ENCODE results near the gene ATG4D. TPM values are rescaled to one million over a fixed set of nuclear protein-coding genes. Genes with fewer than 3 reads are reported as not detected.
"Not testable (repeated sequence)": the region's sequence is repeated elsewhere in the genome, so short reads cannot be mapped to it uniquely, and the experiment has no call there.

Gene ATG4D
- polyA plus RNA-seq, 3 donors, result 24.2 to 33.0 (median 30.4) TPM

DNA sequence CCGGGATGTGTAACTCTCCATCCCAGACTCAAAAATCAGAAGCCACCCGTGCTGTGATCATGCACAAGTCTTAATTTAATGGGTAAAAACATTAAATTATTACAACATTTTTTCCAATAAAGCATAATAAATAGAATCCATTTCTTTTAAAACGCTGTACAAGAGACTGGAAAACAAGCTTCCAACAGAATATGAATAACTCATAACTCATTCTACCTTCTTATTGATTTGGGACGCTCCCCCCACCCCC lies 22.6 kb downstream of the ATG4D start:
- no peak for DNase-seq (ENCODE audit: extremely low read depth in 1 of 11, low read depth in 9 of 11, low spot score in 4 of 11)

DNA sequence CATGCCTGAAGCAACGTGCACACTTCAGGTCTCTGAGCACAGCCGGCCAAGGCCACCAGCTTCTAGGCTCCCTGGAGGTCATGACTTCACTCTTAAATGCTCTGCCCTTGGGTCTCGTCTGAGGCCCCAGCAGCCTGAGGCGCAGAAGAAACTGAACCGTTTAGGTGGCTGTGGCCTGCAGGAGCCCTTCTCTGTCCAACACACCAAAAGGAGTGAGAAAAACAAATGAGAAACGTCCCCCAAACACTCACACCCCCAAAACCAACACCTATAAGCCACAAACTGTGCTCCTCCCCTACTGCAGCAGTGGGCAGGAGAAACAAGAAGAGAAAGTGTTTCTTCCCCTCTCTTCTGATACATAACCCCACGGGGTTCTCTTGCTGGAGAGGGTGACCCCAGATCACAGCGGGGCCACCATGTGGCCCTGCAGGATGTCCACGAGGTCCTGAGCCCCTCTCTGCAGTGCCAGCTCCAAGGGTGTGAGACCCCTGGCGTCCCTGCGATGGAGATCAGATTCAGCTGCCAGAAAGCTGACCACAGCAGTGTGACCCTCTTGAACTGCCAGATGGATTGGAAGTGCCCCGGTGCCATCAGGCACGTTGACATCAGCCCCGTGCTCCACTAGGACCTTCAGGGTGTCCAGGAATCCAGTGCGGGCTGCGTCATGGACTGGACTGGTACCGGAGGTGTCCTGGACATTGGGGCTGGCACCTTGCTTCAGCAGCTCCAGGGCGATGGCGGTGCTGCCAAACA lies 23.1 kb downstream of the ATG4D start:
- no peak for DNase-seq (ENCODE audit: extremely low read depth in 1 of 11, low read depth in 9 of 11, low spot score in 4 of 11)

DNA sequence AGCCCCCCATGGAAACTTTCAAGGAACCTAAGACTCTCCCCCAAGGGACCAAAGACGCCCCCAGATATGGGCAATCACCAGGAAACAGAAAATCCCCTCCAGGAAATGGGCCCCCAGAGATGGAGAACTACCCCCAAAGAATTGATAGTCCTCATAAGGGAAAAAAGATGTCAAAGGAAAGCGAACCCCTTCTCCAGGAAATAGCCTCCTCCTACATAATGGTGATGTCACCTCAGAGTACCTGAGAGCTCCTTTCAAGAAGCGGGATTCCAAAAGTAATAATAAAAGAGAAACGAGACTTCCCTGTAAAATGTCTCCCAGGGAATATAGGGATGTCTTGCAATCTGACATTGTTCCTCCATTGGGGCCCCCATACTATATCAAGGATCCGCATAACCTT lies 24.0 kb downstream of the ATG4D start:
- no peak for DNase-seq (ENCODE audit: extremely low read depth in 1 of 11, low read depth in 9 of 11, low spot score in 4 of 11)

DNA sequence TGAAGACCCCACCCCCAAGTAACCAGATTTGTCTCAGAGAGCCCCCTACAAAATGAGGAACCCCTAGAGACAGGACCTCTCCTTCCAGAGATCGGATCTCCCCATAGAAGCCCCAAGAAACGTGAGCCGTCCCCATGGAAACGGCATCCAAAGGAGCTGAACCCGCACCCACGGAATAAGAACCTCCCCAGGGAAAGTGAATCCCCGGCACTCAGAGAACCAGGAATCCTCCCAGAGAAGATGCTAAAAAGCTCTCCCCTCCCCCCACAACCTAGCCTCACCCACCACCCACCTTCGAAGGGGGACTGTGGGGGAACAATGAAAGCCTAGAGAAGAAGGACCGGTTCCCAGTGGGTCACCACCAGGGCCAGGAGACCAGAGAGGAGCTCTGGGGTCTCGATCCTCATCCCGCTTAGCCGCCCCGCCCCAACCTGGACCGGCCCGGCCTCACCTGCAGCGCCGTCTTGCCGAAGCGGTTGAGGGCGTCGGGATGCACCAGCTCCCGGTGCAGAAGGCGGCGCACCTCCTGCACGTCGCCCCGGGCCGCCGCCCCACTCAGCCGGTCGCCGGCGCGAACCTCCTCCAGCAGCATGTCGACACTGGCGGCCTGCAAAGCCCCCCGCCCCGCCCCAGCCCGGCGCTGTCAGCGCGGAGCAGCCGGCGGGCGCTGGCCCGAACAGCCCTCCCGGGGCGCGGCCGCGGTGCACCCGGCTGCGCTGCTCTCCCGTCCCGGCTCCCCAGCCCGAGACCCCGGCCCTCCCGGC lies 24.5 kb downstream of the ATG4D start:
- no peak for DNase-seq (ENCODE audit: extremely low read depth in 1 of 11, low read depth in 9 of 11, low spot score in 4 of 11)

DNA sequence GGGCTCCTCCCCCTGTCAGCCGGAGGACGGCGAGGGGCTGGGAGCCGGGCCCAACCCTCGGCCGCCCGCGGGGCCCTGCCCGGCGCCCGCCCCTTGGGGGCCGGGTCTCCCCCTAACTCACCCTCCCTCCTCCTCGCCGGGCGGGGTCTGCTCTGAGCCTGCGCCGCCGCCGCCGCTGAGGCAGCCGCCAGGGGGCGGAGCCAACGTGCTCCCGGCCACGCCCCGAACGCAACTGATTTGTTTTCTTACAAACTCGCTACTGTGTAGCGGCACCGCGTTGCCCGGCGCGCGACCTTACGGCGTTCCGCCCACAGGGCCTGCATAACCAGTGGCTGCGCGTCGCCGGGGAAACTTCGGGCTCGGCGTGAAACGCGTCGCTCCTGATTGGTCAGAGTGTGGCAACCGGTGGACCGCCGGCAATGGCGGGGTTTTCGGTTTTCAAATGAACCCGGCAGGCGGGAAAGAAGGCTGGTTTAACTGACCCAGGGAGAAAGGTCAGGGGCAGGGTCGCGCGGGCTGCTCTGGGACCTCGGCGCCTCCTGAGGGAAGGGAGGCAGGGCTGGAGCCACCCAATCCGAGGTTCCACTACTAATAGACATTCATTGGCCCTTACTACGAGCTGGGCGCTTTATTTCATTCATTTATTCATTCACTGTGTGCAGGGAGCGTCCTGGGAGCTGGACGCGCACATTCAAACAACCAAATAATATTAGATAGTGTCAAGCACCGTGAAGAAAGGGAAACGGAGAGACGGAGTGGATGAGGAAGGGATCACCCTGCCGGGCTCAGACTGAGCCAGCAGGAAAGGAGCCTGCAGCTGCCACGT lies 25.3 kb downstream of the ATG4D start, which contains the start of gene CDKN2D:
CDKN2D (minus strand) TSS at position 154 of the 826 bp plus-strand sequence. CDS start 326 bp downstream, outside the sequence.
- peak; percentile 94 to 100 (median 99) for DNase-seq (ENCODE audit: extremely low read depth in 1 of 11, low read depth in 9 of 11, low spot score in 4 of 11)

DNA sequence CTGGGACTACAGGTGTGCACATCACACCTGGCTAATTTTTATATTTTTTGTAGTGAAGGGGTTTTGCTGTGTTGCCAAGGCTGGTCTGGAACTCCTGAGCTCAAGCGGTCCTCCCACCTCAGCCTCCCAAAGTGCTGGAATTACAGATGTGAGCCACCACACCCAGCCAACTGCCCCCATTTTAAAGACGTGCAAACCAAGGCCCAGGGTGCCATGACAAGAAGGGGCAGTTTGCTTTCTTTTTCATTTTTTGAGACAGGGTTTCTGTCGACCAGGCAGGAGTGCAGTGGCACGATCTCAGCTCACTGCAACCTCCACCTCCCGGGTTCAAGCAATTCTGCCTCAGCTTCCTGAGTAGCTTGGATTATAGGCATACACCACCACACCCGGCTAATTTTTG lies 30.1 kb downstream of the ATG4D start:
- not testable (repeated sequence) for DNase-seq (ENCODE audit: extremely low read depth in 1 of 11, low read depth in 9 of 11, low spot score in 4 of 11)

DNA sequence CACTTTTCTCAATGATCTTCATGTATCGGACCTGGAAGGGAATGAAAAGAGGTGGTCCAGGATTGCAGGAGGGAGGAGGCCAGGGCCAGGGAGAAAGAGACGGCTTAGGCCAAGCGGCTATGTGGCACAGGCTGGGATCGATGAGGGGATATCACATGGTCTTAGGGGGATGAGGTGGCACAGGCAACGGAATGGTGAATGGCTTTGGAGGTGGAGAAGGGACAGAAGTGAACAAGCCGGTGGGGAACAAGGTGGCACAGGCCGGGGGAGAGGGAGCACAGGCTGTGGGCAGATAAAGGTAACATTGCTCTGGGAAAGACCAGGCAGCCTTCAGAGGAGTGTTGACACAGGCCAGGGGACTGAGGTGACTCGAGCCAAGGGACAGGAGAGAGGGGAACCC lies 30.8 kb downstream of the ATG4D start:
- DNase-seq (ENCODE audit: extremely low read depth in 1 of 11, low read depth in 9 of 11, low spot score in 4 of 11), result no peak

DNA sequence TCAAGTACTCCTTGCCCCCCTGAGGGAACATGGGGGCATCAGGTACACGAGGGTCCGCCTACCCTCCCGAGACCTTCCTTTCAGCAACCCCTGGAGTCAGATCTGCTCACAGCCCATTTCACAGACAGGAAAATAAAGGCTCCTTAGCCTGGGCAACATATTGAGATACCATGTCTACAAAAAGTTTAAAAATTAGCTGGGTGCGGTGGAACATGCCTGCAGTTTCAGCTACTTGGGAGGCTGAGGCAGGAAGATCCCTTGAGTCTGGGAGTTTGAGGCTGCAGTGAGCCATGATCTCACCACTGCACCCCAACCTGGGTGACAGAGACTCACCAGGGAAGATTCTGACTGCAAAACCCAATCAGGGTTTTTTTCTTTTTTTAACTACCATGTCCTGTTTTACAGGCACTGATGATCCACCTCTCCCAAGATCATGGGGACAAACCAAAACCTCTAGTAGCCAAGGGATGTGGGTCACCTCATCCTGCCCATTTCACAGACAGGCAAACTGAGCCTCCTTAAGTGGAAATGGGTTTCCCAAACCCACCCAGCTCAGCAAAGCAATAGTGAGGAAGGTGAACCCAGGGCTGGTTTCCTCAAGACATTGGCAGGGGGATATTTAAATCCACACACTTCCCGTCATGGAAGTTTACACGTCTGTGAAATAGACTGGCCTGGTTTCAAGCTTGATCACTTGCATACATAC lies 31.5 kb downstream of the ATG4D start:
- no peak for DNase-seq (ENCODE audit: extremely low read depth in 1 of 11, low read depth in 9 of 11, low spot score in 4 of 11)

DNA sequence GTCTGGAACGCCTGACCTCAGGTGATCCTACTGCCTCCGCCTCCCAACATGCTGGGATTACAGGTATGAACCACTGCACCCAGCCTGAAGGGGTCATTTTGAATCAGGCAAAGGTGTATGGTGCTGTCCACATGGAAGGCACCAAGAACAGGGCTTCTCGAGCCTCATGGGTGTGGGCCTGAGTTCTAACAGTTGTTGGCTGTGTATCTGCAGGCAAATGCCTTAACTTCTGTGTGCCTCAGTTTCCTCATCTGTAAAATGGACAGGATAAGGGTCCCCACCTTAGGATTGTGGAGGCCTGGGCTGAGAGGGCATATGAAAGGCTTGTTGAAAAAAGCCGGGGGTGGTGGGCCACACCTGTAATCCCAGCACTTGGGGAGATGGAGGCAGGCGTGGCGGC lies 34.2 kb downstream of the ATG4D start:
- no peak for DNase-seq (ENCODE audit: extremely low read depth in 1 of 11, low read depth in 9 of 11, low spot score in 4 of 11)

DNA sequence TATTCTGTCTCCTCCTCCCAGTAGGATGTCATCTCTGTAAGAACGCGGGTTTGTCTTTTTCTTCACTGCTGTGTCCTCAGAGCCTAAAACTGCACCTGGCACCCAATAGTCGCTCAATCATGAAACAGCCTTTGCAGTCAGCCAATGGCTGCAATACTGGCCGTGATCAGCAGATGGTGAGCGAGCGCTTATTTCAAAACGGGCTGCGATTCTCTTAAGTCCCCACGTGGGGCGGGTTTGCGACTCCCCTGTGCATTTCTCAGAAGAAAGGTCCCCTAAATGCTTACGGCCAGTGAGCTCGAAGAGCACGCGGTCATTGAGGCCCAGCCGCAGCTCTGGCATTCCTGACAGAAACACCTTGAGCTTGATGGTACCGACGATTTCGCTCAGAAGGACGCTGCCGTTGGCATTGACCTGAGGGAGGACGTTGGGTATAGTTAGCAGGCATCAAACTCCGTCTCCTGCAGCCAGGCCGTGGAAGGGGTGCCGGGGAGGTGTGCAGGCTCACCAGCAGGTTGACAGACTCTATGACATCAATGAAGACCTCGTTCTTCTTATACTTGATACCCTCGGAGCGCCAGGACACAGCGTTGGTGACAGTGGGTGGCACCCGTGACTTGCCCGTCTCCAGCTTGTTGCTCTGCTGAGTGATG lies 37.4 kb downstream of the ATG4D start:
- DNase-seq (ENCODE audit: extremely low read depth in 1 of 11, low read depth in 9 of 11, low spot score in 4 of 11), result peak in 9 of 11 donors; percentile 74 to 91 (median 85)

DNA sequence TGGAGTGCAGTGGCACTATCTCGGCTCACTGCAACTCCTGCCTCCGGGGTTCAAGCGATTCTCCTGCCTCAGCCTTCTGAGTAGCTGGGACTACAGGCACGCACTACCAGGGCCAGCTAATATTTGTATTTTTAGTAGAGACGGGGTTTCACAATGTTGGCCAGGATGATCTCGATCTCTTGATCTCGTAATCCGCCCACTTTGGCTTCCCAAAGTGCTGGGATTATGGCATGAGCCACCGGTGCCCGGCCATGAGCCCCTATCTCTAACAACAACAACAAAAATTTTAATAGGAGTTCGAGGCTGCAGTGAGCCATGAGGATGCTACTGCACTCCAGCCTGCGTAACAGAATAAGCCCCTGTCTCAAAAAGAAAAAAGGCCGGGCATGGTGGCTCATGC lies 38.4 kb downstream of the ATG4D start:
- no peak for DNase-seq (ENCODE audit: extremely low read depth in 1 of 11, low read depth in 9 of 11, low spot score in 4 of 11)

DNA sequence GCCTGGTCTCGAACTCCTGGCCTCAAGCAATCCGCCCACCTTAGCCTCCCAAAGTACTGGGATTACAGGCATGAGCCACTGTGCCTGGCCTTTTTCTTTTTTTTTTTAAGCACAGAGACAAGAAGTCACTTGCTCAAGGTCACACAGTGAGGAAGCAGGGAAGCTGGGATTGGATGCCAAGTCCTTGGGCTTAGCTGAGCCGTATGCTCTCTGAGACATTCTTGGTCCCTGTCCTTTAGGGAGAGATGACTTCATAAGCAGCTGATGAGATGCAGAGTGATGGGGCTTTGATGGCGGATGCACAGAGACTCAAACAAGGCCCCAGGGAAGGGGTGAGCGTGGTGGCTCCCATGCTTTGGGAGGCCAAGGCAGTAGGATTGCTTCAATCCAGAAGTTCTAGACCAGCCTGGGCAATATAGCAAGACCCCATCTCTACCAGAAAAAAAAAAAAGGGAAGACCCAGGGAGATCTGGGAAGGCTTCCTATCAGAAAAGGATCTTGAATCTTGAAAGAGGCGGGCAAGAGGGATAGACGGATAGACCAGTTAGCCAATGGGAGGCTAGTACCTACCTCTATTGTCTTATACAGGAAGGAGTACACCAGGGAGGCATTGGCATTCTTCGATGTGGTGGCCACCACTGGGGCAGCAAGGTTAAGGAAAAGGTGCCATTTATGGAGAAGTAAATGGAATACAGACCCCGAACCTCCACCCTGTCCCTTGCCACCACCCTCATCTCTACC lies 39.5 kb downstream of the ATG4D start:
- no peak for DNase-seq (ENCODE audit: extremely low read depth in 1 of 11, low read depth in 9 of 11, low spot score in 4 of 11)

DNA sequence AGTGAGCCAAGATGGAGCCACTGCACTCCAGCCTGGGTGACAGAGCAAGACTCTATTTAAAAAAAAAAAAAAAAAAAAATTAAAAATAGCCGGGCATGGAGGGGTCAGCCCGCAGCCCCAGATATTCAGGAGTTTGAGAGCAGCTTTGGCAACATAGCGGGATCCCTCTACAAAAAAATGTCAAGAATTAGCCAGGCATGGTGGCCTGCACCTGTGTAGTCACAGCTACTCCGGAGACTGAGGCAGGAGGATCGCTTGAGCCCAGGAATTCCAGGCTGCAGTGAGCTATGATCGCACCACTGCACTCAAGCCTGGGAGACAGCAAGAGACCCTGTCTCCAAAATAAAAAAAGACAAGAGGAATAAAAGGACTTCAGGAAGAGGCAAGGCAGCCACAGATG lies 42.7 kb downstream of the ATG4D start:
- DNase-seq (ENCODE audit: extremely low read depth in 1 of 11, low read depth in 9 of 11, low spot score in 4 of 11), result no peak

DNA sequence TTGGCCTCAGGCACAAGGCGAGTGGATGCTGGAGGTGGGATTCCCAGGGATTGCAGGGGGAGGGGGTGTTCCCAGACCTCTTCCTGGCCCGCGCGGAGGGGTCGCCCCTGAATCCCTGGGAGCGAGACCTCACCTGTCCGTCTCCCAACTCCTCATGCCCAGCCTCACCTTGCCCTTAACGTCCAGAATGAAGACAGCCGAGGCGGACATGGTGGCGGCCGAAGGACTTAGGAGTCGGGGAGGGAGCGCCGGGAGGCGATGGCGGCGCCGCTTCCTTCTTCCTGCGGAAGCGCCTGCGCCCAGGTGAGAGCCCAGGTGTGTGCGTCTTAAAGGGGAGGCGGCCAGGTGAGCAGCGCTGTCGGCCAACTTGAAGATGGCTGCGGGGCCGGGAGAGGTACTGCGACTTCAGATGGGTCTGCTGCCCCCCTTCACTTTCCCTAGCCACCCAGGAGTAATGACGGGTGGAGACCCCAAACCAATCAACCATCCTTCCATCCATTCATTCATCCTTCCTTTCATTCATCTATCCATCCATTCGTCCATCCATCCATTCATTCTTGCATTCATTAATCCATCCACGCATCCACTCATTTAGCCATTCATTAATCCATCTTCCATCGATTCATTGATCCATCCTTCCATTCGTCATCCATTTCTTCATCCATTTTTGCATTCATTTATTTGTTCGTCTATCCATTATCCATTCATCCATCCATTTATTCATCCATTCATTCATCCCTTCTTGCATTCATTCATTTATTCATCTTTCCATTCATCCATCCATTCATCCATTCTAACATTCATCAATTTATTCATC lies 43.5 kb downstream of the ATG4D start, which contains the start of gene AP1M2:
AP1M2 (minus strand) TSS at position 291 of the 817 bp plus-strand sequence; CDS start at position 210, 81 bp downstream.
- no peak for DNase-seq (ENCODE audit: extremely low read depth in 1 of 11, low read depth in 9 of 11, low spot score in 4 of 11)

DNA sequence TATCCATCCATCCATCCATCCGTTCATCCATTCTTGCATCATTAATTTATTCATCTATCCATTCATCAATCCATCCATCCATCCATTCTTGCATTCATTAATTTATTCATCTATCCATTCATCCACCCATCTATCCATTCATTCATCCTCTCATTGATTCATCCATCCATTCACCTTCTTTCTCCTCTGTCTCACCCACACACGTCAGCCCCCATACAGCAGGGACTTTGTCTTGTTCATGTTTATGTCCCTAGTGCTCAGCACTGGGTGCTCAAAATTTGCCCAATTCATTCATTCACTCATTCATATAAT lies 44.1 kb downstream of the ATG4D start:
- DNase-seq (ENCODE audit: extremely low read depth in 1 of 11, low read depth in 9 of 11, low spot score in 4 of 11), result no peak

DNA sequence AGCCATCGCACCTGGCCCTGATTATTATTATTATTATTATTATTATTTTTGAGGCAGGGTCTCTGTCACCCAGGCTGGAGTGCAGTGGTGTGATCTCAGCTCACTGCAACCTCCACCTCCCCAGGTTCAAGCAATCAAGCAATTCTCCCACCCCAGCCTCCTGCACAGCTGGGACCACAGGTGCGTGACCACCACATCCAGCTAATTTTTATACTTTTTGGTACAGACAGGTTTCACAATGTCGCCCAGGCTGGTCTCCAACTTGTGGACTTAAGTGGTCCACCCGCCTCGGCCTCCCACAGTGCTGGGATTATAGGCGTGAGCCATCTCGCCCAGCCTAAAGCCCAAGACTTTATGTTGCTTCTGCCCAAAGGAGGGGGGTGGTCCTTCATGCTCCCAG lies 49.4 kb downstream of the ATG4D start:
- DNase-seq (ENCODE audit: extremely low read depth in 1 of 11, low read depth in 9 of 11, low spot score in 4 of 11), result no peak

DNA sequence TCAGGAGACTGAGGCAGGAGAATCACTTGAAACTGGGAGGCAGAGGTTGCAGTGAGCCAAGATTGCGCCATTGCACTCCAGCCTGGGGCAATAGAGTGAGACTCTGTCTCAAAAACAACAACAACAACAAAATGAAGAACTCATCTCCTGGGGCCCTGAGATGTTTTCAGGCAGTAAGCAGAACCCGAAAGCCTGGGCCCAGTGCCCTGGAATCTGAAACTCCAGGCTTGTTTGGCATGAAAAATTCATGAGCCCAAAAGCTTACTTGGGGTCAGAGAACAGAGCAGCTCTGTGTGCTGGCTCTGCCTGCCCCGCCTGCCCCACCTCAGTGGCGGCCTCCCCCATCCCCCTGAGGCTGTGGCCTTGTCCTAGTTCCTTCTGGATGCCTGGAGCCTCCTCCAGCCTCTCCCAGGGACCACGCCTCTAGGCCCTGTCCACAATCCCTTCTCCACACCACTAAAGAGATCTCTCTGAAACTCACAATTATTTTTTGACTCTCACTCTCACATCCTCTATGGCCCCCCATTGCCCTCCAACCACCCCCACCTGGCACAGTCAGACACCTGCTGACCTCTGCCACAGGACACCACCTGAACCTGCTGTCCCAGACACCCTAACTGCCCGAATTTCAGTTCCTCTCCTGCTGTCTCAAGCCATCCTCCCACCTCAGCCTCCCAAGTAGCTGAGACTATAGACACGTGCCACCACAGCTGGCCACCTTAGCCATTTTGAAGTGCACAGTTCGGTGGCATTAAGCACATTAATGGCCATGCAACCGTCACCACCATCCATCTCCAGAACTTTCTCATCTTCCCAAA lies 50.3 kb downstream of the ATG4D start:
- DNase-seq (ENCODE audit: extremely low read depth in 1 of 11, low read depth in 9 of 11, low spot score in 4 of 11), result no peak

Measured in renal cortex interstitium (tissue), 11 donors.